Measurements from ENCODE around the gene SUSD6.

GRCh38 chr14:69616408-69616773 lies 5.0 kb downstream of the SUSD6 start:
- no peak for TF ChIP-seq CTCF (conservative IDR thresholded peaks at IDR 0.05)
- TF ChIP-seq EZH2 (IDR thresholded peaks at IDR 0.05; ENCODE audit: low read depth): no peak

All from PC-9 (cell line).